Left ventricle myocardium inferior (tissue), 1 donor: ENCODE measurements around the gene COMMD1. TPM values are rescaled to one million over a fixed set of nuclear protein-coding genes. Genes with fewer than 3 reads are reported as not detected.
"Not testable (repeated sequence)": the region's sequence is repeated elsewhere in the genome, so short reads cannot be mapped to it uniquely, and the experiment has no call there.

ENCODE experiments used
- DNase-seq: peaks from one replicate; pipeline ENCODE4 v3.0.0-alpha.2; 2020
- H3K27ac ChIP-seq: fragments of 200-600 bp; replicated peaks from 2 replicates; pipeline ENCODE4 v1.8.0; 2021
- H3K27me3 ChIP-seq: fragments of 200-600 bp; 2 replicates; pipeline ENCODE4 v1.8.0; 2021; ENCODE audit warnings: low read depth
- H3K36me3 ChIP-seq: fragments of 200-600 bp; 2 replicates; pipeline ENCODE4 v1.8.0; 2021
- H3K4me1 ChIP-seq: fragments of 200-600 bp; 2 replicates; pipeline ENCODE4 v1.8.0; 2021
- H3K4me3 ChIP-seq: fragments of 200-600 bp; 2 replicates; pipeline ENCODE4 v1.8.0; 2021; ENCODE audit warnings: mild to moderate bottlenecking, moderate library complexity
- H3K9me3 ChIP-seq: fragments of 200-600 bp; replicated peaks from 2 replicates; pipeline ENCODE4 v1.8.0; 2021
- intact Hi-C: fragments of 100-400 bp; cut with micrococcal nuclease; formaldehyde crosslinking; loops from one replicate; pipeline ENCODE4 v1.11.0; 2022
- total RNA-seq: library from RNA; stranded (reverse); fragmentation: NEBNext Ultra II Directional; extraction: Animal tissue kit (Norgen Biotek cat#: 25700); gene quantifications from one replicate; pipeline ENCODE4 v1.2.1, GENCODE V29; 2021
- TF ChIP-seq, protein P1 (sequence below): fragments of 200-600 bp; IDR thresholded peaks from 2 replicates; pipeline ENCODE4 v1.8.0; 2021; ENCODE audit warnings: antibody characterized with exemption, mild to moderate bottlenecking, borderline replicate concordance
- donor health status: DM: no; HTN: yes; CAD: no; lungs with severe emphysema.

Gene COMMD1
- total RNA-seq, 1 donor from 2014 or later: 63.7 TPM

GRCh38 chr2:61910603-61911002 is 5.1 kb downstream of the COMMD1 start:
- TF ChIP-seq, protein P1, sequence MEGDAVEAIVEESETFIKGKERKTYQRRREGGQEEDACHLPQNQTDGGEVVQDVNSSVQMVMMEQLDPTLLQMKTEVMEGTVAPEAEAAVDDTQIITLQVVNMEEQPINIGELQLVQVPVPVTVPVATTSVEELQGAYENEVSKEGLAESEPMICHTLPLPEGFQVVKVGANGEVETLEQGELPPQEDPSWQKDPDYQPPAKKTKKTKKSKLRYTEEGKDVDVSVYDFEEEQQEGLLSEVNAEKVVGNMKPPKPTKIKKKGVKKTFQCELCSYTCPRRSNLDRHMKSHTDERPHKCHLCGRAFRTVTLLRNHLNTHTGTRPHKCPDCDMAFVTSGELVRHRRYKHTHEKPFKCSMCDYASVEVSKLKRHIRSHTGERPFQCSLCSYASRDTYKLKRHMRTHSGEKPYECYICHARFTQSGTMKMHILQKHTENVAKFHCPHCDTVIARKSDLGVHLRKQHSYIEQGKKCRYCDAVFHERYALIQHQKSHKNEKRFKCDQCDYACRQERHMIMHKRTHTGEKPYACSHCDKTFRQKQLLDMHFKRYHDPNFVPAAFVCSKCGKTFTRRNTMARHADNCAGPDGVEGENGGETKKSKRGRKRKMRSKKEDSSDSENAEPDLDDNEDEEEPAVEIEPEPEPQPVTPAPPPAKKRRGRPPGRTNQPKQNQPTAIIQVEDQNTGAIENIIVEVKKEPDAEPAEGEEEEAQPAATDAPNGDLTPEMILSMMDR: peak; percentile 28
- intact Hi-C loops: no loop called here
- H3K27ac ChIP-seq: no peak overlapping the region
- no peaks in the 10 kb centered on the region for H3K27me3 ChIP-seq
- no peak for DNase-seq
- H3K9me3 ChIP-seq: no peaks in the 10 kb centered on the region
- H3K36me3 ChIP-seq: no peaks in the 10 kb centered on the region
- peaks cover 56% of the 10 kb centered on the region for H3K4me1 ChIP-seq
- H3K4me3 ChIP-seq: no peak overlapping the region

- Histone ChIP-seq H3K36me3 (no peaks in the 10 kb centered on the region), H3K4me1 (peaks cover 47% of the 10 kb centered on the region), H3K9me3 (no peaks in the 10 kb centered on the region), H3K4me3 (no peak overlapping the region), H3K27me3 (no peaks in the 10 kb centered on the region), H3K27ac (no peak overlapping the region)
- TF ChIP-seq, protein P1: peak; percentile 46
- no peak for DNase-seq
- intact Hi-C loops: no loop called here
These were observed 6.0 kb downstream of the COMMD1 start for GRCh38 chr2:61911510-61911909.

- DNase-seq, H3K36me3 ChIP-seq, H3K27ac ChIP-seq, H3K27me3 ChIP-seq, H3K9me3 ChIP-seq, intact Hi-C loops, H3K4me3 ChIP-seq: not testable (repeated sequence)
- peaks cover 39% of the 10 kb centered on the region for H3K4me1 ChIP-seq
These were observed 9.3 kb downstream of the COMMD1 start for GRCh38 chr2:61914794-61915193.

DNA sequence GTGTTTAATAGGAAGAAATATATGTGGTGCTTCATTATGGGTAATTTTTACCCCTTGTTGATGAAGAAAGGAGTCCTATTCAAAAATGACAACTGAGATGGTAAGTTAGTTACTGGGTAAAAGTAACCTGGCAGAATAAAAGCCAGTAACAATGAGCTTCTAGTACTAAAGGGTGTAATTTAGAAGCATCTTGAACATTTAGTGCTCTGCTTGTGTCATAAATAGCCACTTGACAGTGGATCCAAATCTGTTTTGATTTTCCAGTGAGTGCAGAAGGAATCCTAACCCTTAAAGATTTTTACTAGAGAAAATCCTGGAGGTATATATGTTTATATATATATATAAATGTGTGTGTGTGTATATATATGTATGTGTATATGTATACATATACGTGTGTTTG is 15.1 kb downstream of the COMMD1 start:
- Histone ChIP-seq H3K4me1 (peaks cover 47% of the 10 kb centered on the region), H3K36me3 (peaks cover 5% of the 10 kb centered on the region), H3K27me3 (no peaks in the 10 kb centered on the region), H3K27ac (peak overlapping the region; percentile 67), H3K4me3 (no peak overlapping the region), H3K9me3 (no peaks in the 10 kb centered on the region)
- no peak for DNase-seq
- intact Hi-C loops: loop anchor here (5.0 kb wide), 1 partner anchor 72 kb away; no protein-coding TSS in a partner anchor
- TF ChIP-seq, protein P1: no peak

GRCh38 chr2:61922714-61923113 is 17.2 kb downstream of the COMMD1 start:
- peaks cover 52% of the 10 kb centered on the region for H3K4me1 ChIP-seq
- DNase-seq: no peak
- no peaks in the 10 kb centered on the region for H3K27me3 ChIP-seq
- H3K36me3 ChIP-seq: peaks cover 11% of the 10 kb centered on the region
- TF ChIP-seq, protein P1: no peak
- H3K4me3 ChIP-seq: no peak overlapping the region
- no peaks in the 10 kb centered on the region for H3K9me3 ChIP-seq
- intact Hi-C loops: loop anchor here (5.0 kb wide), 1 partner anchor 70 kb away; no protein-coding TSS in a partner anchor
- H3K27ac ChIP-seq: peak overlapping the region; percentile 31

DNA sequence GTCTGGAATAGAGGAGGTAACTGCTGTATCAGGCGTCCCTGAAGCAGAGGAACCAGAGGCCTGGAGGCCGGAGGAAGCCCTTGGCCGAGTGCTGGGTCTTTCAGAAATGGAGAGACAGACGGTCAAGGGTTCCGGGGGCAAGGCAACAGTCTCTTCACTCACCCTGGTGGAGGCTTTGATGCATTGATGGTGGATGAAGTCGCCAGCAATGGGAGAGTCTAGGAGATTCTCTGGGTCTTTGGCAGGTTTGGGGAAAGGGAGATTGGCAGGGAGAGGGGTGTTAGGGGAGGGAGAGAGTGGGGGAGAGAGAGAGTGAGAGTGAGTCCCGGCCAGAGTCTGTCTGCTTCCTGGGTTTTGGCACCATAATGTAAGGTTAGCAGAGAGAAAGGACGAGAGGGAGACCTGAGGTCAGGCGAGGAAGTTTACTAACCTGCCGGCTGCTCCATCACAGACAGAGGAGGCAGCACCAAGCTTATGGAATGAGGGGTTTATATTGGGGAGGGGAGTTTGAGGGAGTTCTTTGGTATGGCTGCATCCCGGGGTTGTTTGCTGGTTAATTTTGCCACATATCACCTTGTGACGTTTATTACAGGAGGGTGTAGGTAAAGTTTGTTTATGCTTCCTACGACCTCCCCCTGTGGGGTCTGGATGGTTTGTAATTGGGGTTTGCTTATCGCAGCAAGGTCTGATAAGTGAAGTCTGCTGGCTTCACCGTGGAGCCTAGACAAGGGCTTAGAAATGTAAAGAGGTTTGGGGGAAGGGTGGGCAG is 19.6 kb downstream of the COMMD1 start:
- Histone ChIP-seq H3K27me3 (no peaks in the 10 kb centered on the region), H3K4me1 (peaks cover 47% of the 10 kb centered on the region), H3K27ac (no peak overlapping the region), H3K36me3 (peaks cover 7% of the 10 kb centered on the region), H3K9me3 (no peaks in the 10 kb centered on the region), H3K4me3 (no peak overlapping the region)
- no peak for DNase-seq
- intact Hi-C loops: loop anchor here (5.0 kb wide), 1 partner anchor 67 kb away; no protein-coding TSS in a partner anchor
- TF ChIP-seq, protein P1: no peak
